Caco-2 (cell line): ENCODE measurements around the gene PIGK. TPM values are rescaled to one million over a fixed set of nuclear protein-coding genes. Genes with fewer than 3 reads are reported as not detected.
A peak's percentile ranks its signal among the peaks of the same experiment; 100 is the strongest.

ENCODE experiments used
- BruUV-seq: library from RNA; stranded (reverse); fragments of 400-500 nt; replicated peaks from 2 replicates; lab custom pipeline; 2021; lab: Mats Ljungman, UMichigan
- CTCF ChIA-PET: fragments of 300-600 bp; sonication (Branson Sonifier 250); formaldehyde crosslinking; loops from one replicate; lab custom pipeline; 2022; ENCODE audit warnings: antibody characterized with exemption; lab: Charles Lee
- POLR2A ChIA-PET: fragments of 300-600 bp; sonication (Branson Sonifier 250); formaldehyde crosslinking; loops from one replicate; lab custom pipeline; 2022; ENCODE audit warnings: antibody characterized with exemption; lab: Charles Lee
- DNase-seq, 2 experiments: peaks; one replicate each; pipeline versions ENCODE4 v3.0.0 to v3.0.0-alpha.2; 2020 to 2022
- H3K27me3 ChIP-seq: replicated peaks from 2 replicates; pipeline ENCODE4 v1.6.0; 2011; ENCODE audit warnings: low read length; ENCODE audit not compliant: control insufficient read depth, insufficient read depth
- H3K36me3 ChIP-seq: 2 replicates; pipeline ENCODE4 v1.5.1; 2011; ENCODE audit warnings: low read length; ENCODE audit not compliant: control insufficient read depth, insufficient read depth
- H3K4me1 ChIP-seq: fragments of 250-450 bp; sonication (Bioruptor Pico); 2 replicates; pipeline ENCODE4 v1.5.1; 2020; ENCODE audit warnings: mild to moderate bottlenecking
- H3K4me3 ChIP-seq: 2 replicates; pipeline ENCODE4 v1.5.1; 2011; ENCODE audit warnings: low read depth, mild to moderate bottlenecking, control low read depth, low read length
- H3K9me3 ChIP-seq: fragments of 250-450 bp; sonication (Bioruptor Pico); 2 replicates; pipeline ENCODE4 v1.5.1; 2020; ENCODE audit warnings: mild to moderate bottlenecking, moderate library complexity
- H3K27ac Mint-ChIP-seq: one replicate; pipeline ENCODE4 v1.8.0; 2022; ENCODE audit warnings: mixed read lengths; ENCODE audit not compliant: unreplicated experiment
- H3K27me3 Mint-ChIP-seq: one replicate; pipeline ENCODE4 v1.8.0; 2022; ENCODE audit warnings: mixed read lengths; ENCODE audit not compliant: insufficient read depth, unreplicated experiment
- H3K36me3 Mint-ChIP-seq: one replicate; pipeline ENCODE4 v1.8.0; 2022; ENCODE audit warnings: mild to moderate bottlenecking, mixed read lengths; ENCODE audit not compliant: insufficient read depth, unreplicated experiment
- H3K4me1 Mint-ChIP-seq: one replicate; pipeline ENCODE4 v1.8.0; 2022; ENCODE audit warnings: low read depth, mixed read lengths; ENCODE audit not compliant: unreplicated experiment
- H3K4me3 Mint-ChIP-seq: one replicate; pipeline ENCODE4 v1.8.0; 2022; ENCODE audit warnings: mild to moderate bottlenecking, moderate library complexity, mixed read lengths; ENCODE audit not compliant: unreplicated experiment
- H3K9me3 Mint-ChIP-seq: one replicate; pipeline ENCODE4 v1.8.0; 2022; ENCODE audit warnings: mixed read lengths; ENCODE audit not compliant: unreplicated experiment
- CTCF ChIP-seq, 2 experiments: fragments of 200-600 bp in 1 of 2; IDR thresholded peaks; 1 replicate in 1 of 2; 2 replicates in 1 of 2; pipeline versions ENCODE4 v1.5.1 to v1.8.0; 2011 to 2022; ENCODE audit warnings: antibody characterized with exemption in 1 of 2, control low read depth in 1 of 2, inconsistent platforms in 1 of 2, low read depth in 1 of 2, low read length in 1 of 2, mild to moderate bottlenecking in 1 of 2, moderate library complexity in 1 of 2; ENCODE audit not compliant: insufficient read depth in 1 of 2, severe bottlenecking in 1 of 2, unreplicated experiment in 1 of 2
- intact Hi-C: fragments of 100-400 bp; cut with micrococcal nuclease; formaldehyde crosslinking; loops from one replicate; pipeline ENCODE4 v1.10.0; 2022; ENCODE audit not compliant: unreplicated experiment
- total RNA-seq: library from RNA; stranded (reverse); gene quantifications from 2 replicates; pipeline ENCODE4 v1.2.3, GENCODE V29; 2022

Gene PIGK
- total RNA-seq, 1 experiment from 2014 or later: 19.7 TPM

- CTCF ChIA-PET: no interaction called here
- no peaks in the 10 kb centered on the region for H3K36me3 Mint-ChIP-seq
- POLR2A ChIA-PET: no interaction called here
Observed at GRCh38 chr1:77182083-77182482, 37.1 kb downstream of the PIGK start.

GRCh38 chr1:77179632-77180031, 39.6 kb downstream of the PIGK start:
- Histone ChIP-seq H3K4me1 (no peaks in the 10 kb centered on the region), H3K9me3 (peaks cover 7% of the 10 kb centered on the region; the same call in 1 of the 2 replicates), H3K4me3 (no peak overlapping the region), H3K36me3 (no peaks in the 10 kb centered on the region), H3K27me3 (no peaks in the 10 kb centered on the region)
- CTCF ChIA-PET: no interaction called here
- BruUV-seq: no TSS peak
- intact Hi-C loops: no loop called here
- no peak for DNase-seq
- H3K27me3 Mint-ChIP-seq: no peaks in the 10 kb centered on the region
- POLR2A ChIA-PET: no interaction called here
- TF ChIP-seq CTCF (IDR thresholded peaks at IDR 0.05; ENCODE audit: insufficient read depth in 1 of 2, low read depth in 1 of 2, low read length in 1 of 2, severe bottlenecking in 1 of 2, unreplicated experiment in 1 of 2): no peak
- H3K4me1 Mint-ChIP-seq: no peaks in the 10 kb centered on the region
- H3K27ac Mint-ChIP-seq: no peak overlapping the region
- peaks cover 11% of the 10 kb centered on the region for H3K9me3 Mint-ChIP-seq
- H3K36me3 Mint-ChIP-seq: no peaks in the 10 kb centered on the region
- H3K4me3 Mint-ChIP-seq: no peak overlapping the region

More at GRCh38 chr1:77182083-77182482, 37.1 kb downstream of the PIGK start:
- no TSS peak for BruUV-seq
- H3K27ac Mint-ChIP-seq: no peak overlapping the region
- H3K4me1 ChIP-seq: no peaks in the 10 kb centered on the region
- no peaks in the 10 kb centered on the region for H3K36me3 ChIP-seq
- no peaks in the 10 kb centered on the region for H3K9me3 ChIP-seq
- intact Hi-C loops: no loop called here
- no peak overlapping the region for H3K4me3 Mint-ChIP-seq
- H3K9me3 Mint-ChIP-seq: peaks cover 11% of the 10 kb centered on the region
- TF ChIP-seq CTCF (IDR thresholded peaks at IDR 0.05; ENCODE audit: insufficient read depth in 1 of 2, low read depth in 1 of 2, low read length in 1 of 2, severe bottlenecking in 1 of 2, unreplicated experiment in 1 of 2): no peak
- no peaks in the 10 kb centered on the region for H3K27me3 ChIP-seq
- no peaks in the 10 kb centered on the region for H3K4me1 Mint-ChIP-seq
- DNase-seq: no peak
- no peak overlapping the region for H3K4me3 ChIP-seq
- H3K27me3 Mint-ChIP-seq: no peaks in the 10 kb centered on the region

GRCh38 chr1:77175230-77175844, 43.9 kb downstream of the PIGK start:
- Histone ChIP-seq H3K4me1 (no peaks in the 10 kb centered on the region), H3K36me3 (no peaks in the 10 kb centered on the region), H3K4me3 (no peak overlapping the region), H3K27me3 (no peaks in the 10 kb centered on the region), H3K9me3 (peaks cover 7% of the 10 kb centered on the region; the same call in 1 of the 2 replicates)
- H3K9me3 Mint-ChIP-seq: peaks cover 11% of the 10 kb centered on the region
- H3K27ac Mint-ChIP-seq: no peak overlapping the region
- no peaks in the 10 kb centered on the region for H3K27me3 Mint-ChIP-seq
- ChIA-PET POLR2A (no interaction called here), CTCF (no interaction called here)
- no TSS peak for BruUV-seq
- no peaks in the 10 kb centered on the region for H3K4me1 Mint-ChIP-seq
- H3K4me3 Mint-ChIP-seq: no peak overlapping the region
- TF ChIP-seq CTCF (IDR thresholded peaks at IDR 0.05; ENCODE audit: insufficient read depth in 1 of 2, low read depth in 1 of 2, low read length in 1 of 2, severe bottlenecking in 1 of 2, unreplicated experiment in 1 of 2): no peak
- peaks cover 6% of the 10 kb centered on the region for H3K36me3 Mint-ChIP-seq
- DNase-seq: peak in 1 of 2 experiments; percentile 9
- intact Hi-C loops: no loop called here
